Measurements from ENCODE around the gene RXFP4. TPM values are rescaled to one million over a fixed set of nuclear protein-coding genes. Genes with fewer than 3 reads are reported as not detected.
A peak's percentile ranks its signal among the peaks of the same experiment; 100 is the strongest.

RXFP4 gene
- total and polyA plus RNA-seq, 2 of the 13 experiments (the other 11 are each of a cell fraction or from before 2014, with no cell fraction given) = 0.38 to 1.4 TPM

DNA sequence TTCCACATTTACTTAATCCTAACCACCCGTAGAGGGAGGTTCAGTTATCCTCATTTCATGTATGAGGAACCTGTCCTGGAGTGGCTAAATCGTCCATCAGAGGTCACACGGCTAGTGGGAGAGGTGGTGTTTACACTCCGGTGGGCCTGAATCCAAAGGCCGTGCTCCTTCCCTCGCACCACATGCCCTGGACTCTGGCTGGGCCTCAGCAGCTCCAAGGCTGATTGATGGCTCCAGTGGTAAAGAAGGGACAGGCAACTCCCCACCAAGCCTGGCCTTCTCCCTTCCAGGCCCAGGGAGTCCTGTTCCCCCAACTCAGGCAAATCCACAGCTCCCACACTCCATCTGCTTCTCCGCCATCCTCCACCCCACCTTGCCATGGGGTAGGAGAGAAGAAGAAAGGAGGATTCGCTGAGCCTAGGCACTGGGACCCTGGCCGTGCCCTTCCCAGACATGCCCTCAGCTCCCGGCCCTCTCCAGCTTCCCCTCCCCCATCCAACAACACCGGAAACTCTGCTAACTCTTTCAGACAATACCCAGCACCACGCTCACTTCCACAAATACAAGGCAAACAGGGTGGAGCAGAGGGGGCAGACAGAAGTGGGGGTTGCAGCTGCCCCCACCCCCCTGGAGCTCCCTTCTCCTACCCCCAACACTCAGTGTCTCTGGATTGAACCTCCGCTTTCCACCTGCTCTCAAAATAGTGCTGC, 26.1 kb downstream of the RXFP4 start (continued):
- TF ChIP-seq, protein P1, sequence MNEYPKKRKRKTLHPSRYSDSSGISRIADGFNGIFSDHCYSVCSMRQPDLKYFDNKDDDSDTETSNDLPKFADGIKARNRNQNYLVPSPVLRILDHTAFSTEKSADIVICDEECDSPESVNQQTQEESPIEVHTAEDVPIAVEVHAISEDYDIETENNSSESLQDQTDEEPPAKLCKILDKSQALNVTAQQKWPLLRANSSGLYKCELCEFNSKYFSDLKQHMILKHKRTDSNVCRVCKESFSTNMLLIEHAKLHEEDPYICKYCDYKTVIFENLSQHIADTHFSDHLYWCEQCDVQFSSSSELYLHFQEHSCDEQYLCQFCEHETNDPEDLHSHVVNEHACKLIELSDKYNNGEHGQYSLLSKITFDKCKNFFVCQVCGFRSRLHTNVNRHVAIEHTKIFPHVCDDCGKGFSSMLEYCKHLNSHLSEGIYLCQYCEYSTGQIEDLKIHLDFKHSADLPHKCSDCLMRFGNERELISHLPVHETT (CRISPR knock-in tag; conservative IDR thresholded peaks at IDR 0.05) = peak; percentile 62; the same call in 1 of the 2 replicates
- TF ChIP-seq, protein P2, sequence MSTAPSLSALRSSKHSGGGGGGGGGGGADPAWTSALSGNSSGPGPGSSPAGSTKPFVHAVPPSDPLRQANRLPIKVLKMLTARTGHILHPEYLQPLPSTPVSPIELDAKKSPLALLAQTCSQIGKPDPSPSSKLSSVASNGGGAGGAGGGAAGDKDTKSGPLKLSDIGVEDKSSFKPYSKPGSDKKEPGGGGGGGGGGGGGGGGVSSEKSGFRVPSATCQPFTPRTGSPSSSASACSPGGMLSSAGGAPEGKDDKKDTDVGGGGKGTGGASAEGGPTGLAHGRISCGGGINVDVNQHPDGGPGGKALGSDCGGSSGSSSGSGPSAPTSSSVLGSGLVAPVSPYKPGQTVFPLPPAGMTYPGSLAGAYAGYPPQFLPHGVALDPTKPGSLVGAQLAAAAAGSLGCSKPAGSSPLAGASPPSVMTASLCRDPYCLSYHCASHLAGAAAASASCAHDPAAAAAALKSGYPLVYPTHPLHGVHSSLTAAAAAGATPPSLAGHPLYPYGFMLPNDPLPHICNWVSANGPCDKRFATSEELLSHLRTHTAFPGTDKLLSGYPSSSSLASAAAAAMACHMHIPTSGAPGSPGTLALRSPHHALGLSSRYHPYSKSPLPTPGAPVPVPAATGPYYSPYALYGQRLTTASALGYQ (CRISPR knock-in tag; IDR thresholded peaks at IDR 0.05) = no peak
- TF ChIP-seq TEF (CRISPR knock-in tag; IDR thresholded peaks at IDR 0.05) (no peak), ZNF142 (CRISPR knock-in tag; IDR thresholded peaks at IDR 0.05) (no peak), TBX3 (IDR thresholded peaks at IDR 0.05; ENCODE audit: borderline replicate concordance) (no peak), NR2C2 (CRISPR knock-in tag; IDR thresholded peaks at IDR 0.05; ENCODE audit: borderline replicate concordance) (peak; percentile 79), ZFP41 (CRISPR knock-in tag; IDR thresholded peaks at IDR 0.05; ENCODE audit: borderline replicate concordance) (no peak; the same call in 1 of the 2 replicates), WIZ (CRISPR knock-in tag; IDR thresholded peaks at IDR 0.05) (no peak), MXD4 (CRISPR knock-in tag; IDR thresholded peaks at IDR 0.05) (peak; percentile 72), ZFY (CRISPR knock-in tag; IDR thresholded peaks at IDR 0.05) (peak; percentile 91), DMAP1 (CRISPR knock-in tag; IDR thresholded peaks at IDR 0.05) (peak; percentile 58; the same call in 1 of the 2 replicates), ZNF484 (CRISPR knock-in tag; IDR thresholded peaks at IDR 0.05; ENCODE audit: borderline replicate concordance, low read depth) (no peak), TMF1 (CRISPR knock-in tag; IDR thresholded peaks at IDR 0.05; ENCODE audit: low read depth) (no peak), YEATS2 (CRISPR knock-in tag; IDR thresholded peaks at IDR 0.05; ENCODE audit: borderline replicate concordance) (0 out of 2 replicates have a peak, but pooled peaks have one; percentile 48), DPF2 (CRISPR knock-in tag; IDR thresholded peaks at IDR 0.05; ENCODE audit: borderline replicate concordance, low read depth) (peak; percentile 36; the same call in 1 of the 2 replicates), ZNF703 (CRISPR knock-in tag; IDR thresholded peaks at IDR 0.05; ENCODE audit: borderline replicate concordance) (no peak)
- TF ChIP-seq, protein P3, sequence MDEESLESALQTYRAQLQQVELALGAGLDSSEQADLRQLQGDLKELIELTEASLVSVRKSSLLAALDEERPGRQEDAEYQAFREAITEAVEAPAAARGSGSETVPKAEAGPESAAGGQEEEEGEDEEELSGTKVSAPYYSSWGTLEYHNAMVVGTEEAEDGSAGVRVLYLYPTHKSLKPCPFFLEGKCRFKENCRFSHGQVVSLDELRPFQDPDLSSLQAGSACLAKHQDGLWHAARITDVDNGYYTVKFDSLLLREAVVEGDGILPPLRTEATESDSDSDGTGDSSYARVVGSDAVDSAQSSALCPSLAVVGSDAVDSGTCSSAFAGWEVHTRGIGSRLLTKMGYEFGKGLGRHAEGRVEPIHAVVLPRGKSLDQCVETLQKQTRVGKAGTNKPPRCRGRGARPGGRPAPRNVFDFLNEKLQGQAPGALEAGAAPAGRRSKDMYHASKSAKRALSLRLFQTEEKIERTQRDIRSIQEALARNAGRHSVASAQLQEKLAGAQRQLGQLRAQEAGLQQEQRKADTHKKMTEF (CRISPR knock-in tag; IDR thresholded peaks at IDR 0.05) = peak; percentile 60; the same call in 1 of the 2 replicates

Data from HepG2 (cell line).